Effector memory CD4-positive, alpha-beta T cell (primary cell): Measurements from ENCODE around the gene F10.

Source experiments
- DNase-seq, 3 donors: peaks; one replicate each; pipeline ENCODE4 v3.0.0-alpha.2; 2020
- H3K27ac ChIP-seq: 2 replicates; pipeline ENCODE4 v1.7.0; 2013; ENCODE audit warnings: mild to moderate bottlenecking, low read length, moderate library complexity; ENCODE audit not compliant: insufficient read depth, poor library complexity, severe bottlenecking
- H3K27me3 ChIP-seq: replicated peaks from 2 replicates; pipeline ENCODE4 v1.7.0; 2013; ENCODE audit warnings: mild to moderate bottlenecking, low read length; ENCODE audit not compliant: insufficient read depth, control insufficient read depth, poor library complexity, severe bottlenecking
- H3K36me3 ChIP-seq: 2 replicates; pipeline ENCODE4 v1.7.0; 2013; ENCODE audit warnings: mild to moderate bottlenecking, low read length, moderate library complexity; ENCODE audit not compliant: control insufficient read depth, insufficient read depth
- H3K4me1 ChIP-seq: 2 replicates; pipeline ENCODE4 v1.7.0; 2013; ENCODE audit warnings: low read length, mild to moderate bottlenecking; ENCODE audit not compliant: control insufficient read depth, insufficient read depth, poor library complexity, severe bottlenecking
- H3K4me3 ChIP-seq: 2 replicates; pipeline ENCODE4 v1.7.0; 2013; ENCODE audit warnings: low read length, low read depth, mild to moderate bottlenecking; ENCODE audit not compliant: insufficient read depth, poor library complexity, severe bottlenecking
- H3K9me3 ChIP-seq: 2 replicates; pipeline ENCODE4 v1.7.0; 2013; ENCODE audit warnings: mild to moderate bottlenecking, low read length, moderate library complexity; ENCODE audit not compliant: control insufficient read depth

F10 gene

DNA sequence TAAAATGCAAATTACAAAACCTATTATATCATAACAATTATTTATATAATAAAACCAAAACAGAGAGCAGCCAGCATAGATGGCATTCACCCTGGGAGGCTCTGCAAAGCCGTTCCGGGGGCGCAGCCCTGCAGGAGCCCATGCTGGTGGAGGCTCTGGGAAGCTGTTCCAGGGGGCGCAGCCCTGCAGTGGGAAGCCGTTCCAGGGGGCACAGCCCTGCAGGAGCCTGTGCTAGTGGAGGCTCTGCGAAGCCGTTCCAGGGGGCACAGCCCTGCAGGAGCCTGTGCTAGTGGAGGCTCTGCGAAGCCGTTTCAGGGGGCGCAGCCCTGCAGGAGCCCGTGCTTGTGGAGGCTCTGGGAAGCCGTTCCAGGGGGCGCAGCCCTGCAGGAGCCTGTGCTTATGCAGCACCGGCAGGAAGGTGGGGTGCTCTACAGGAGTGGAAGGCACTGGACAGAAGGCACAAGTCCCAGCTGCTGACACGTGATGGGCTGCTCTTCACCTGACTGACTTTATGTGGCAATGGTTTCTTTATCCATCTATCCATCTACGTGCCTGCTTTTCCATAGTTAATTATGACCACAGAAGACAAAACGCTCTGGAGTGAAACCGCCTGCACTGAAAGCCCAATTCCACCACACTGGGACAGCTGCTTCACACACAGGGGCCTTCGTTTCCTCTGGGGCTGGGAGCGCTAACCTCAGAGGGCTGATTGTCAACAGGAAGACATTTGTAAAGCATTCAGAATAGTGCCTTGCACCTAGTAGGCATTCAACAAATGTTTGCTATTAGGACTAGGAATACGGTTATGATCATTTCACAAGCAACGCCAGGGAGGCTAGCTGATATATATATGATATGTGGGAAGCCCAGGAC lies 62.2 kb downstream of the F10 start:
- DNase-seq = no peak
- Histone ChIP-seq H3K4me1 (peaks cover 19% of the 10 kb centered on the region), H3K9me3 (no peaks in the 10 kb centered on the region), H3K27ac (peak overlapping the region; percentile 47), H3K4me3 (peak overlapping the region; percentile 34), H3K36me3 (peaks cover 24% of the 10 kb centered on the region), H3K27me3 (no peaks in the 10 kb centered on the region)

DNA sequence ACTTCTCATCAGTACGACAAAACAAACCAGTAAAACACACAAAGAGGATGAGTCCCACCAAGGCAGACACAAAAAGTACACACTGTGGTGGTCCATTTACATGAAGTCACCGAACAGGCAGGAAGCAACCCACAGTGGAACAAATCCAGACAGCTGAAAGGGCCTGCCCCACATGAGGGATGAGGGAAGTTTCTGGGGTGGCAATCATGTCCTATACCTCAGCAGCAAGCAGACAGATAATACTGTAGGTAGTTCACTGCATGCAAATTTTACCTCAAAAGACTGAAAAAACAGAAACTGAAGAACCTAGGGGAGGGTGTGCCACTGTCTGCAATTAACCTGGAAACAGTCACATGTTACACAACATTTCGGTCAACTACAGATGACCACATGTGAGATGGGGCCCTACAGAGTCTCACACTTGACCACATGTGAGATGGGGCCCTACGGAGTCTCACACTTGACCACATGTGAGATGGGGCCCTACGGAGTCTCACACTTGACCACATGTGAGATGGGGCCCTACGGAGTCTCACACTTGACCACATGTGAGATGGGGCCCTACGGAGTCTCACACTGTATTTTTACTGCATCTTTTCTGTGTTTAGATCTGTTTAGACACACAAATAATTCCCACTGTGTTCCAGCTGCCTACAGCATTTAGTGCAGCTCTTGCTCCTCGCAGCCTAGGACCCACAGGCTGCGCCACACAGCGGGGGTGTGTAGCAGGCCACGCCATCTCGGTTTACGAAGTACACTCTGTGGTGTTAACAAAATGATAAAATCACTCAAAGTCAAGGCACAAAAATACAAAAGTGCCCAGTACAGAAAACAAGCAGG lies 63.7 kb downstream of the F10 start:
- Histone ChIP-seq H3K4me1 (peaks cover 19% of the 10 kb centered on the region), H3K4me3 (peak overlapping the region; percentile 11), H3K27ac (peak overlapping the region; percentile 43), H3K9me3 (no peaks in the 10 kb centered on the region), H3K27me3 (no peaks in the 10 kb centered on the region), H3K36me3 (peaks cover 18% of the 10 kb centered on the region)
- DNase-seq = no peak

DNA sequence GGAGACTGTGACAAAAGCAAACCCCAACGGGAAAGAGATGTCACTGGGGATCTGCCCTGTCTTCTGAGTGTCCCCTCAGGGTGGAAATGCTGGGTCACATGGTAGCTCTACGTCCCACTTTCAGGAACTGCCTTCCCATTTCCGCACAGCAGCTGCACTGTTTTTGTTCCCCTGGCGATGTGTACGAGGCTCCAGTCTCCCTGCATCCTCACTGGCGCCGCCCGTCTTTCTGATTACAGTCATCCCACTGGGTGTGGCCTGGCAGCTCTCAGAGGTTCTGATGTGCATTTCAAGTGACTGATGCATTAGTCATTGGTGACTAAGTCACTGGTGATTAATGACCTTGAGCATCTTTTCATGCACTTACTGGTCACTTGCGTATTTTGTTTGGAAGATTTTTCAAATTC lies 64.7 kb downstream of the F10 start:
- Histone ChIP-seq H3K4me1 (peaks cover 19% of the 10 kb centered on the region), H3K27me3 (no peaks in the 10 kb centered on the region), H3K27ac (peak overlapping the region; percentile 43), H3K4me3 (no peak overlapping the region), H3K36me3 (peaks cover 15% of the 10 kb centered on the region), H3K9me3 (no peaks in the 10 kb centered on the region)
- DNase-seq = peak in 1 of 3 donors; percentile 24

DNA sequence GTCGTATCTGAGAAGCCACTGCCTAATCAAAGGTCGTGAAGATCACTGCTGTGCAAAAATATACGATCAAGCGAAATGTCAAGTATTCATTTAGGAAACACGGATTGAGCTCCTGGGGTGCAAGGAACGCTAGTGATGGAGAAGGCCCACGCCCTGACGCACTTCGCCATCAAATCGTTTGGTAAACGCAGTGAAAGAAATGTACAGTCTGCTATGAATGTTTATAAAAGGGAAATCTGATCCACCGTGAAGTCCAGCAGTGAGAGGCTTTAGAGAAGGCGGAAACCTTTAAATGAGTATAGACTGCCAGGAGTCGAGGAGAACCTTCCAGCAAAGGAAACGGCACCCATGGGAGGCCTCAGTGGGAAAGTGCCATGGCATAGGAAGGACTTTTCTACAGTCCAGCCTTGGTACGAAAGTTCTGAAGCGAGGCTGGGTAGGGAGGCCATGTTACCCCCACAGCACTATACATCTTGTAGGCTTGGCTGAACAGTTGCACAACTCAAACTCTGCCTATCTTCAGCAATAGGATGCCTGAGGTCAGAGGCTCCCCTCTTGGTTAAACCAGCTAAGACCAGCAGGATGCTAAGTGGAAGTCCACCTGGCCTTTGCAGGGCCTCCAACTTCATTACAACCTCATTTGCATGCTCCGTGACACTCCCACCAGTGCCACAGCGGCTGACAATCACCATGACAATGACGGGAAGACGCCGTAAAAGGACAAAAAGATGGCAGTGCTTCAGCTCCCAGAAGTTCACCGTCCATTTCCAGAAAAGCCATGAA lies 65.5 kb downstream of the F10 start:
- Histone ChIP-seq H3K4me3 (no peak overlapping the region), H3K36me3 (peaks cover 22% of the 10 kb centered on the region), H3K9me3 (no peaks in the 10 kb centered on the region), H3K4me1 (peaks cover 19% of the 10 kb centered on the region), H3K27me3 (no peaks in the 10 kb centered on the region), H3K27ac (no peak overlapping the region)
- DNase-seq = no peak

DNA sequence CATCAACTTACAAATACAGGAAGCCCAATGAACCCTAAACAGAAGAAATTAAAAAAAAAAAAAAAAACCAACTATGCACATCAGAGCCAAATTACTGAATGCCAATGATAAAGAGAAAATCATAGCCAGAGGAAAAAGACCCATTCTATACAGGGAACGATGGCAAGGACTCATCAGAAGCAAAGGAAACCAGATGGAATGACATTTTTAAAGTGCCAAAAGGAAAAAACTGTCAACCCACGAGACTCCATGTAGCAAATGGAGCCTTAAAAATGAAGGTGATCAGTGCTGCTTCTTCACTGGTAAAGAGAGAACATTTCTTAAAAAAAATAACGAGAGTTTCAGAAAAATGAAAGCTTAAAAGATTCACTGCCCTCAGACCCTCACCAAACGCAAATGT lies 67.6 kb downstream of the F10 start:
- Histone ChIP-seq H3K27me3 (no peaks in the 10 kb centered on the region), H3K9me3 (no peaks in the 10 kb centered on the region), H3K4me1 (peaks cover 10% of the 10 kb centered on the region), H3K27ac (no peak overlapping the region), H3K36me3 (peaks cover 31% of the 10 kb centered on the region), H3K4me3 (no peak overlapping the region)
- DNase-seq = no peak

DNA sequence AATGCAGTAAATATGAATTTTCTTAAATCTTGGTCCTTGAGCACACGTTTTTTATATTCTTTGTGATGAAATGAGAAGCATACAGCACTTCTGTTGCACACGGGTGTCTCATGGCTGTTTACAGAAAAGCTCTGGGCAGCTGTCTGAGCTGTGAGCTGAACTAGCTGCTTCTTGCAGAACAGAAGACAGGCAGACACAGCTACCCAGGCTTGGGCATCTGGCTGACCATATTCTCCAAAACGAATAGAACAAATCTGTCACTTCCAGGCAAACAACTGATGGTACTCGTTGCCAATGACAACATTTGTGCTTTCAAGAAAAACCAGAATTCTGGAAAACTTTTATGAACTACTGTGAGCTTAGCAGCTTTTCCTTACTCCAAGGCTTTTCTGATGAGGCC lies 69.7 kb downstream of the F10 start:
- DNase-seq = no peak
- Histone ChIP-seq H3K36me3 (peaks cover 51% of the 10 kb centered on the region), H3K27ac (no peak overlapping the region)

DNA sequence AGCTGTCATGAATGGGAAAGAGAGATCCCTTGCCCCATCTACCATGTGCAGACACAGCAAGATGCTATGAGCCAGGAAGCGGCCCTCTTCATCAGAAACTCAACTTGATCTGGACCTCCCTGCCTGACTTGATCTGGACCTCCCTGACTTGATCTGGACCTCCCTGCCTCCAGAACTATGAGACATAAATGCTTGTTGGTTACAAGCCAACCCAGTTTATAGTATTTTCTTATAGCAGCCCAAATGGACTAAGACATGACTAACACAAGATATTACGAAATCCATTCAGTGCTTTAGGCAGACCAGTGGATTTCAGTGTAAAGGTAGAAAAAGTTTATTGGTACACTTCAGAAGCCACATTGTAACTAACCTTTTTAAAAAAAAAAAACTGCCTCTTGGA lies 70.3 kb downstream of the F10 start:
- Histone ChIP-seq H3K4me3 (no peak overlapping the region), H3K4me1 (no peaks in the 10 kb centered on the region), H3K27ac (no peak overlapping the region), H3K36me3 (peaks cover 57% of the 10 kb centered on the region), H3K9me3 (no peaks in the 10 kb centered on the region), H3K27me3 (no peaks in the 10 kb centered on the region)
- no peak for DNase-seq

More for the DNA sequence above, 69.7 kb downstream of the F10 start:
- no peaks in the 10 kb centered on the region for H3K27me3 ChIP-seq
- H3K4me3 ChIP-seq = no peak overlapping the region
- no peaks in the 10 kb centered on the region for H3K4me1 ChIP-seq
- no peaks in the 10 kb centered on the region for H3K9me3 ChIP-seq

DNA sequence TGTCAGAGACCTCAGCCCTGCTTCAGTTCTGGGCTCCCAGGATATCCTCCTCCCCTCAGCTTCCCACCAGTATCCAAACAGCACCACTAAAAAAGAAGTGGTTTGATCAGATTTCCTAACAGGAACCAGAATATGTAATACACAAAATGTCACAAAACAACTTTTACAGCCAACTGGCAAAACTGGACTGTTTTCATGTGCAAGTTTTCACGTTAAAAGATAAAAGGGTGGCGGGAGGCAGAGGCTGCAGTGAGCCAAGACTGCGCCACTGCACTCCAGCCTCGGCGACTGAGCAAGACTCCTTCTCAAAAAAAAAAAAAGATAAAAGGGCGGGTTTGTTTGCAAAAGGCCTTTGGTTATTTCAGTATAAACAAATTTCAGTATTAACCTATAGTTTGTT lies 72.8 kb downstream of the F10 start:
- Histone ChIP-seq H3K9me3 (no peaks in the 10 kb centered on the region), H3K4me1 (no peaks in the 10 kb centered on the region), H3K27ac (no peak overlapping the region), H3K36me3 (peaks cover 71% of the 10 kb centered on the region), H3K4me3 (no peak overlapping the region), H3K27me3 (no peaks in the 10 kb centered on the region)
- DNase-seq = no peak

DNA sequence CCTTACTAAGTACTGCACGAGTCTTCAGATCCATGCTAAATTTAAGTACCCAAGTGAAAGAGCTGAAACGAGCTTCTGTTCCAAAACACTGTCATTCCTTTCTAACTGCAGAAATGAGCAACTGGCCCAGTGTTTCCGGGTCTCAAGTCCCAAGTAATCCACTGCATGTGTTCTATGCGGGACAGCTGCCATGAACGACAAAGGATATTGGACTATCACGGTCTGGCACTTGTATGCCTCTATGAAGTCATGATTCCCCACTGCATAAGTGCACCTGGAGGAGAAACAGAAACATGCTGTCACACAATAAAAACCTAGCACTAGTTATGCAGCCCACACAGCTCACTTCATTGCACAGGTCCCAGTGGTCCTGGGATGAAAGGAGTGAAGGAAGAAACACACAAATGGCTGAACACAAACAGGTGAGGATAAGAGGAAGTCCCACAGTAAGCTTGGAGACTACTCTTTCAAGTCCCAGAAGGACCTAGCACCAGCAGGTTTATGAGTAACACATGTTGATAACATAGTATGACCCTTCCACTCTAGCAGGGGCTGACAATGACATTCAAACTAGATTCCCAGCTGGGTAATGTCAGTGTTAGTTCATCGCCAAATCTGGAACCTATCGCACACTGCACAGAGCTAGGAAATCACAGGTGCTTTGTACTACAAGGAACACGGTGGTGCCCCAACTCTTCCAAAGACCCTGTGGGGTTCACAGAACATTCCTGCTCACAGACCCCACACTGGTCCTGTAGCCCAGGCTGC lies 74.6 kb downstream of the F10 start:
- Histone ChIP-seq H3K4me1 (no peaks in the 10 kb centered on the region), H3K36me3 (peaks cover 72% of the 10 kb centered on the region), H3K9me3 (no peaks in the 10 kb centered on the region), H3K27ac (no peak overlapping the region), H3K4me3 (no peak overlapping the region), H3K27me3 (no peaks in the 10 kb centered on the region)
- no peak for DNase-seq
